MM.1S (cell line): ENCODE results near the gene GMEB1.

Experiments used
- EZH2 ChIP-seq: fragments of 300-600 bp; sonication (generic); optimal IDR thresholded peaks from 2 replicates; pipeline ENCODE3; 2017; ENCODE audit warnings: low read depth, mild to moderate bottlenecking, antibody characterized with exemption, low read length, mixed read lengths
- EZH2phosphoT487 ChIP-seq: fragments of 300-600 bp; sonication (generic); IDR thresholded peaks from 2 replicates; pipeline ENCODE4 v1.6.1; 2018; ENCODE audit warnings: antibody characterized with exemption, low read length
- TF ChIP-seq, protein P1 (sequence below): fragments of 300-600 bp; sonication (generic); IDR thresholded peaks from 2 replicates; pipeline ENCODE4 v1.5.1; 2016; ENCODE audit warnings: antibody characterized with exemption, low read length, mixed read lengths

DNA sequence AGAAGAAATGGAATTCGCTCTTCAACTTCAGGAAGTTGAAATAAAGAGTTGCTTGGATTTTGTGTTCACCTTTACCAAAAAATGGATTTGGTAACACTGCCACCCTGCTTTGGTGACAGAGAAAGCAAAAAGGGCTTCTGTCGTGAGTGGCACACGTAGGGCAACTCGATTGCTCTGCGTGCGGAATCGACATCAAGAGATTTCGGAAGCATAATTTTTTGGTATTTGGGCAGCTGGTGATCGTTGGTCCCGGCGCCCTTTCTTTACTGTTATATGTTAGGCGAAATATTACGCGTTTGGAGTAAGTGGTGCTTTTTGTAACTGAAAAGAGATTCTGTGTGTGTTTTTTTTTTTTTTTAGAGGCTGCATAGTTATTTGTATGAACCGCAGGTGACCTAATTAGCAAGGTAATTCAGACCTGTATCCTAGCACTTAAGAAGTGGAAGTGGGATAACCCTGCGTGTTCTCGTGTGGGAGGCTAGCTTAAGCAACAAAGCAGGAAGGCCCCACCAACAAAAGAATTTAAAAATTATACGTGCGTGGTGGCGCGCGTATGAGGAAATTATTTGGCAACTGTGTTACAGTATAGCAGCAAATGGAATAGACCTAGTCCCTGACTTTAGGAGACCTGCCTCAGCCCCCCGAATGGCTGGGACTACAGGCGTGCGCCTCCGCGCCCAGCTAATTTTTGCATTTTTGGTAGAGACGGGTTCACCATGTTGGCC is 19.9 kb upstream of the GMEB1 start, which contains the start of gene RNU11:
- TF ChIP-seq, protein P1, sequence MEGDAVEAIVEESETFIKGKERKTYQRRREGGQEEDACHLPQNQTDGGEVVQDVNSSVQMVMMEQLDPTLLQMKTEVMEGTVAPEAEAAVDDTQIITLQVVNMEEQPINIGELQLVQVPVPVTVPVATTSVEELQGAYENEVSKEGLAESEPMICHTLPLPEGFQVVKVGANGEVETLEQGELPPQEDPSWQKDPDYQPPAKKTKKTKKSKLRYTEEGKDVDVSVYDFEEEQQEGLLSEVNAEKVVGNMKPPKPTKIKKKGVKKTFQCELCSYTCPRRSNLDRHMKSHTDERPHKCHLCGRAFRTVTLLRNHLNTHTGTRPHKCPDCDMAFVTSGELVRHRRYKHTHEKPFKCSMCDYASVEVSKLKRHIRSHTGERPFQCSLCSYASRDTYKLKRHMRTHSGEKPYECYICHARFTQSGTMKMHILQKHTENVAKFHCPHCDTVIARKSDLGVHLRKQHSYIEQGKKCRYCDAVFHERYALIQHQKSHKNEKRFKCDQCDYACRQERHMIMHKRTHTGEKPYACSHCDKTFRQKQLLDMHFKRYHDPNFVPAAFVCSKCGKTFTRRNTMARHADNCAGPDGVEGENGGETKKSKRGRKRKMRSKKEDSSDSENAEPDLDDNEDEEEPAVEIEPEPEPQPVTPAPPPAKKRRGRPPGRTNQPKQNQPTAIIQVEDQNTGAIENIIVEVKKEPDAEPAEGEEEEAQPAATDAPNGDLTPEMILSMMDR: no peak
- TF ChIP-seq EZH2: no peak
- TF ChIP-seq EZH2phosphoT487: no peak
